DMS 273 (cell line): Measurements from ENCODE around the gene FDXR.

ENCODE experiments used
- DNase-seq: peaks from one replicate; lab custom pipeline; 2025; ENCODE audit not compliant: unreplicated experiment; lab: John Stamatoyannopoulos, UW

Gene FDXR

DNA sequence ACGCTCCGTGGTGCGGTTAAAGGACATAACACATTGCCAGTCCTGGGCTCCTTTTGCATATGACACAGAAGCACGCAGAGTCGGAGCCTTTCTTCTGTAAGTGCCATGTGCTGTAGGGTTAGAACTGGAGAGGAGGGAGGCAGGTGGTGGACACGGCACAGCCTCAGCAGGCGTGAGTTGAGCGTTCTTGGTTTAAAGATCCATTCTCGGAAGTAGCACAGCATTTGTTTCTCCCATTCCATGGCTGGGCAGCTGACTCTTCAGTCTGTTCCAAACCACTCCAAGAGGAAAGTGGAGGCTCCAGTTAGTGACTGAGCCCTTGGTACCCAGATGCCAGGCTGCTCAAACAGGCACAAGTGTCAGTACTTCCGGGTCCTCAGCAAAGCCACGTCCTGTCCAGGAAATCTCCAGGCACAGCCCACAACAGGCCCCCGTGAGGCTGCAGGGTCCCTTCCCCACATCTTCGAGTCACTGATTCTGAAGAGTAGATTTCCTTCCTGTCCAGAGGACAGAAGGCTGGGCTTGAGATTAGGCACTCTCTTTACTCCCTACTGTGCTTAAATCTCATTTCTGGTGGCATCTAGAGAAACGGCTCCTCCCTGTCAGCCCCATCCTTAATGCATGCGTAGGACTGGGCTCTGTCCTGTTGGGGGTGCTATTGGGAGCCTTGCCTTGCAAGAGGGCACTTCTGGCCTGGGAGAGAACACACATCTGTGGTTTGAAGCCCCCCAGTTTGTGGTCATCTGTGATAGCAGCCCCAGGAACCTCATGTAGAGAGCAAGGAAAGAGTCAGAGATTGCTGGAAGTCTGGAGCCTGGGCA, 57.0 kb downstream of the FDXR start:
- DNase-seq, result peak; percentile 58

DNA sequence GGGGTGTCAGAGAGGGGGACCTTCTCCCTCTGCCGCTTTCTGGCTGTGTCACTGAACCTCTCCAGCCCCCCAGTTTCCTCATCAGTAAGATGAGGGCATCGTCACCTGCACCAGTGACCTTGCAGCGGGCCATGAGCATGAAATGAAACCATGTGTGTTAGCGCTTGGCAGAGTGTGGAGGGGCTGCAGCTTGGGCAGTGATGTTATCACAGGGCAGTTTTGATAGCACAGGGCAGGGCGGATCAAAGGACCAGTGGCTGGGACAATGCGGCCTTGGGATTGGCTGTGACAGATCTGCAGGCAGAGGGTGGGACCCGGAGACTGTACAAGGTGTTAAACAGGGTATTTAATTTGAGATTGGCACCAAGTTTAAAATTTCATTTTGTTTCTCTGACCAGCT, 57.7 kb downstream of the FDXR start:
- DNase-seq, result no peak

DNA sequence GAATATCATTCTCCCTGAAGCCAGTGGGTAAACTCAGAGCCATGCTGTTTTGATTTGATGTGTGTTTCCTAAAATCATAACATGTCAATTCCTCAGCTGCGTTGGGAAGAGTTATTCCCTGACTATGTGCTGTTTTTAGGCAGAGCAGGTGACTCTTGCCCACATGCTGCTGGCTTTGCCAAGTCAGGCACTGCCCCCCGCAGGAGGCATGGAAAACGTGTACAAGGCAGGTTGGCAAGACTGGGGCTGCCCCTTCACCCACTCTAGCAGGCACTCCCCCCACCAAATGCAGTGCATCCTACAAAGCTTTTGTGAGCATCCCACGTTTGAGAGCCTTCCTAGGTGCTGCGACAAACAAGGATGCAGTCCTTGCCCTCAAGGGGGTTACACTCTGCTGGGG, 58.3 kb downstream of the FDXR start:
- peak; percentile 48 for DNase-seq
